Activated gamma-delta T cell treated with anti-CD3 and anti-CD28 coated beads, Interleukin-2, amount 50 U/mL, for 16 hours (primary cell): Measurements from ENCODE around the gene IPP.
"Not testable (repeated sequence)": the region's sequence is repeated elsewhere in the genome, so short reads cannot be mapped to it uniquely, and the experiment has no call there.

ENCODE experiments used
- DNase-seq: peaks from one replicate; pipeline ENCODE4 v3.0.0-alpha.2; 2020; ENCODE audit warnings: low read depth

The IPP gene

DNA sequence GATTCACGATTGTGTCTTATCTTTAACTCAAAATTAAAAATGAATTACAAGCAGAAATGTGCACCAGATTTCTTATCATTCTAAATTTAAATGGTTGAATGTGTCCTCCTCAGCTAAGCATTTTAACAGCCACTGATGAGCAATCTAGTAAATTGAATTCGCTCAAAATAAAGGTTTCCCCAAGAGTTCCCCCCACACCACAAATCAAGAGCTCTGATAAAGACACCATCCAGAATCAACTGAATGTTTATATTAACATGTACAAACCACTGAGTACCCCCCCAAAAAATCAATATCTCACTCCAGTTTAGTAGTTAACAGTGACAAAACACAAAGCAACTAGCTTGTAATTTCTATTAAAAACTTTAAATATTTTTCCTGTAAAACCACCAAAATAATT is 66.1 kb downstream of the IPP start:
- no peak for DNase-seq

GRCh38 chr1:45682942-45683341 is 67.5 kb downstream of the IPP start:
- DNase-seq: no peak

GRCh38 chr1:45679123-45679522 is 71.3 kb downstream of the IPP start:
- no peak for DNase-seq

- DNase-seq: no peak
Measured at GRCh38 chr1:45678489-45678888, 72.0 kb downstream of the IPP start.

GRCh38 chr1:45677751-45678245 is 72.7 kb downstream of the IPP start:
- DNase-seq: no peak

GRCh38 chr1:45676553-45676952 is 73.9 kb downstream of the IPP start:
- DNase-seq: not testable (repeated sequence)

DNA sequence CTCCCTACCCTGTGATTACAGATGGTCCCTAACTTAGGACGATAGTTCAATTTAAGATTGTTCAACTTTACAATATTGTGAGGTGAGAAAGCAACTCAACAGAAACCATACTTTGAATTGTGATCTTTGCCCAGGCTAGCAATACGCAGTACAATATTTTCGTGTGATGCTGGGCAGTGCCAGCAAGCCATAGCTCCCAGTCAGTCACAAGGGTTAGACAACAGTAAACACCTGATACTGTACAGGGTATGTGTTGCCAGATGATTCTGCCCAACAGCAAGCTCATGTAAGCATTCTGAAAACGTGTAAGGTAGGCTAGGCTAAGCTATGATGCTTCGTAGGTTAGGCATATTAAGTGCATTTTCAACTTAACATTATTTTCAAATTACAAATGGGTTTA is 76.0 kb downstream of the IPP start:
- no peak for DNase-seq

GRCh38 chr1:45673956-45674355 is 76.5 kb downstream of the IPP start:
- no peak for DNase-seq

DNA sequence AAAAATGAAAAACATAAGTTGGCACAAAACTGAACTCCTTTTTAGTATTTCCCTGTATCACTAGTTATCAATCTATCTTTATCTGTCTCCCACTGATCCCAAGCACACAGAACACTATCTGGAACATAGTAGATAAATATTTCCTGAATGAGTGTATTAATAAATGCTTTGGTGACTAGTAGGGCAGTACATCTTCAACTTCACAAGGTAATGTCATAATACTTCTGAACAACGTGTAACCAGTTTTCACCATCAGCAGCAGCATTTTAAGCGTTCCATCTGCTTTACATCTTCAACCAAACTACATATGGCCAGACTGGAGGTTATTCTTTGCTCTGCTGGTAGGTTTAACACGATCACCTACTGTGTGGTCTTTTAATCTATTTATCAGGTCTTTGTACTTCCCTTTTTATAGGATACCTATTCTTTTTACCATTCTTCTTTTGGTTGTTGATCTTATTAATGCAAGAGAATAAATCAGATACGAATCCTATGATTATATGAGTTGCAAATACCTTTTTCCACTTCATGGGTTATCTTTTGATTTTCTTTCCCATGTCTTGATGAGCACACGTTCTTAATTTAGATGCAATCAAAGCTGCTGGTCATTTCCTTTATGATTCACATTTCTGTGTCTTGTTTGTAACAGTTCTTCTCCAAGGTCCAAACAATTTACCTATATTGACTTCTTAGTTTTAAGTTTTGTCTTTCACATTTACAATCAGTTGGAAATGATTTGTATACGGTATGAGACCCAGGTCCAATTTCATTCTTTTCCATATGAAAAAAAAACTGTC is 80.4 kb downstream of the IPP start:
- DNase-seq: no peak

DNA sequence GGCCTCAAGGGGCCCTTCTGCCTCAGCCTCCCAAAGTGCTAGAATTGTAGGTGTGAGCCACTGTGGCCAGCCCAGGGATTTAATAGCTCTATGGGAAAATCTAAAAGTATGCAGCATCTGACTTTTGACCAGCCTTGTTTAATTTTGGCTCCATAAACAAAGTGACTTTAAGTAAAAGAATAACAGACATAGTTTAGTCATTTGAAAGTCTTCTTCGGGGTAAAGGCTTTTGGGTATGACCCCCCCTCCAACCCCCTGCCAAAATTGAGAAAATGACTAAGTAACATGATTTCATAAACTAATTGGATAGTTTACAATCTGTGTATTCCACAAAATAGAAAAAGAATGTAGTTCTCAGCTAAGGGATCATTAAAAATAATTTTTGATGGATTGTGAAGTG is 81.1 kb downstream of the IPP start:
- DNase-seq: no peak

DNA sequence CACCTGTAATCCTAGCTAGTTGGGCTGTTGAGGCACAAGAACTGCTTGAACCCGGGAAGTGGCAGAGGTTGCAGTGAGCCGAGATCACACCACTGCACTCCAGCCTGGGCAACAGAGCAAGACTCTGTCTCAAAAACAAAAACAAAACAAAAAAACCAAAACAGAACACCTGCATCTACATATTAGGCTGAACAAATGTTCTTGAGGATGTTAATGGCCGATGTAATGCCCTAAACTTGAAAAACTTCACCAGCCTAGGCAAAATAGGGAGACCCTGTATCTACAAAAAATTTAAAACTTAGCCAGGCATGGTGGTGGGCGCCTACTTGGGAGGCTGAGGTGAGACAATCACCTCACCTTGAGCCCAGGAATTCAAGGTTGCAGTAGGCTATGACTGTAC is 81.9 kb downstream of the IPP start:
- DNase-seq: no peak

- DNase-seq: no peak
Measured at GRCh38 chr1:45667321-45668111, 82.9 kb downstream of the IPP start.

GRCh38 chr1:45666836-45667235 is 83.6 kb downstream of the IPP start:
- DNase-seq: no peak

- no peak for DNase-seq
Measured at GRCh38 chr1:45660336-45660735, 90.1 kb downstream of the IPP start.

DNA sequence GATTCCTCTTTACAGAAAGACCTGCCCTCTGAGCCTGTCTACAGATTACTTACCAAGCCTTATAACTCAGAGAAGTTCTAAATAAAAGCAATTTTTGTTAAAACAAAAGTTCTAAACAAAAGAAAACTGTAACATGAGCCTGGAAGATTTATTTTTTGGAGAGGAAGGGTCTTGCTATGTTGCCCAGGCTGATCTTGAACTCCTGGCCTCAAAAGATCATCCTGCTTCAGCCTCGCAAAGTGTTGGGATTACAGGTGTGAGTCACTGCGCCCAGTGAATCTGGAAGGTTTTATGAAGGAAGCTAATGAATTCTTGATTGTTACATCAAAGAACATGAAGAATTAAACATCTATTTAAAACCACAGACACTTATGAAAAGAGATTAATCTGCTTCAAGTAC is 91.2 kb downstream of the IPP start:
- DNase-seq: no peak

DNA sequence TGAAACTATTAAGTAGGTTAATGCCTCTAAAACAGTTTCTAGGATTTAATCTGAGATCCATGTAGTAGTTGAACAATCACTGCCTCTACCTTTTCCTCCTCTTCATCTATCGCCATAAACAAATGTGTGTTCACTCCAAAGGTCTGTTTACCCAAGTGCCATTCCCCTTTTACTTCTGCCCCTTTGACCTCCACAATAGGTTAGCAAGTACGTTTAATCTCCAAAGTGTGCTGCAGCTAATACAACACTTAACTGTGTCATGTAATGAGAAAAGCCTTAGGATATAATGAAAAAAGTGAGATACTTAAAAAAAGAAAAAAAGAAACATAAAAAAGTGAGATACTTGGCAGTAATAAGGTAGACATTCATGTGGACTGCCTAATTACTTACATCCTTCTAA is 92.3 kb downstream of the IPP start:
- DNase-seq: no peak

DNA sequence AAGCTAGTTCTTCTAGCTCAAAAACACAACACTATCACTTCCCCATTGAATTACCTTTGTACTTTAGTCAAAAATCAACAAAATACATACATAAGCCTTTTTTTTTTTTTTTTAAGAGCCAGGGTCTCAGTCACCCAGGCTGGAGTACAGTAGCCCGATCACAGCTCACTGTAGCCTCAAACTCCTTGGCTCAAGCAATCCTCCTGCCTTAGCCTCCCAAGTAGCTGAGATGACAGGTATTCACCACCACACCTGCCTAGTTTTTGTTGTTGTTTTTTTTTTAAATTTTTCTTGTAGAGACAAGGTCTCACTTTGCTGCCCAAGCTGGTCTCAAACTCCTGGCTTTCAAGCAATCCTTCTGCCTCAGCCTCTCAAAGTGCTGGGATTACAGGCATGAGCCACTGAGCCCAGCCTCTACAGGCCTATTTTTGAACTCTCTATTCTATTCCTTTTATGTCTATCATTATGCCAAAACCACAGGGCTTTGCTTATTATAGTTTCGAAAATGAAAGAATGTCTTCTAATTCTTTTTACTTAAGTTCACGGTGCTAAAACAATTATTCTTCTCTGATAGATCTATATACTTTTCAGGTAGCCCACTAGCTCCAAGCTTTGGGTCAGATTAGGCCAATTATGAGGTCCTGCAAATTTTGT is 93.8 kb downstream of the IPP start:
- no peak for DNase-seq

GRCh38 chr1:45654540-45655280 is 95.7 kb downstream of the IPP start:
- no peak for DNase-seq
